Gastrocnemius medialis (tissue), 4 donors: ENCODE results near the gene SKI. TPM values are rescaled to one million over a fixed set of nuclear protein-coding genes. Genes with fewer than 3 reads are reported as not detected.
A peak's percentile ranks its signal among the peaks of the same experiment; 100 is the strongest.

Source experiments
- ATAC-seq, 2 donors: fragments of 150-250 bp; one replicate each; pipeline ENCODE4 v1.9.1; 2016
- DNase-seq, 2 donors: peaks; one replicate each; pipeline ENCODE4 v3.0.0-alpha.2; 2019
- H3K27ac ChIP-seq, 4 donors: fragments of 200-600 bp; sonication (generic); 1 replicate in 1 of 4; 2 replicates in 3 of 4; pipeline ENCODE4 v1.5.1; 2016 to 2018; ENCODE audit warnings: mild to moderate bottlenecking in 2 of 4, moderate library complexity in 1 of 4
- H3K27me3 ChIP-seq, 3 donors: fragments of 200-600 bp; sonication (generic) in 2 of 3; 1 replicate in 1 of 3; 2 replicates in 2 of 3; pipeline versions ENCODE4 v1.5.1 to v1.6.0; 2016 to 2019; ENCODE audit warnings: mild to moderate bottlenecking in 1 of 3, moderate library complexity in 1 of 3
- H3K36me3 ChIP-seq, 2 donors: fragments of 200-600 bp; sonication (generic) in 1 of 2; one replicate each; pipeline ENCODE4 v1.5.1; 2017 to 2018
- H3K4me1 ChIP-seq, 2 donors: fragments of 200-600 bp; sonication (generic) in 1 of 2; one replicate each; pipeline ENCODE4 v1.5.1; 2016 to 2017; ENCODE audit warnings: mild to moderate bottlenecking in 2 of 2
- H3K4me3 ChIP-seq, 4 donors: fragments of 200-600 bp; sonication (generic) in 3 of 4; 1 replicate in 1 of 4; 2 replicates in 3 of 4; pipeline ENCODE4 v1.5.1; 2016 to 2019; ENCODE audit warnings: mild to moderate bottlenecking in 2 of 4
- H3K9me3 ChIP-seq, 3 donors: fragments of 200-600 bp; sonication (generic) in 2 of 3; 1 replicate in 1 of 3; 2 replicates in 2 of 3; pipeline ENCODE4 v1.5.1; 2016 to 2019
- CTCF ChIP-seq, 5 experiments: fragments of 450-650 bp in 3 of 5; fragments of 200-600 bp in 2 of 5; sonication (generic) in 2 of 5; IDR thresholded peaks in 4 of 5; conservative IDR thresholded peaks in 1 of 5; 1 replicate in 4 of 5; 2 replicates in 1 of 5; pipeline ENCODE4 v1.5.1; 2016 to 2019; ENCODE audit warnings: antibody characterized with exemption in 5 of 5, mild to moderate bottlenecking in 3 of 5, moderate library complexity in 3 of 5
- POLR2A ChIP-seq, 2 donors: fragments of 450-650 bp; IDR thresholded peaks; one replicate each; pipeline ENCODE4 v1.6.1; 2017; ENCODE audit warnings: antibody characterized with exemption in 2 of 2, mild to moderate bottlenecking in 2 of 2, moderate library complexity in 2 of 2
- in situ Hi-C, 4 donors: fragments of 200-750 bp; cut with MboI; loops; one replicate each; pipeline versions ENCODE4 v1.15.0 to v1.8.0; 2017; ENCODE audit warnings: low sequenced_read_pairs in 4 of 4
- intact Hi-C: fragments of 100-400 bp; cut with DNase I; formaldehyde crosslinking; loops from one replicate; pipeline ENCODE4 v1.15.1; 2023; ENCODE audit warnings: low total_unique reads
- total RNA-seq, 4 donors: library from RNA; depleted of rRNA; stranded (reverse); fragments of >200 nt; gene quantifications; one replicate each; pipeline versions ENCODE4 v1.1.0 to v1.2.3, GENCODE V29; 2016

The SKI gene
- total RNA-seq, 4 donors from 2014 or later, result 7.8 to 32.2 (median 22.4) TPM

GRCh38 chr1:2267051-2267830, 39.1 kb downstream of the SKI start:
- in situ Hi-C loops (no loop called here), intact Hi-C loops (no loop called here)
- H3K4me1 ChIP-seq, result peaks cover 40 to 45% of the 10 kb centered on the region in 2 donors
- DNase-seq, result no peak
- H3K9me3 ChIP-seq, result no peaks in the 10 kb centered on the region
- no peak overlapping the region for H3K4me3 ChIP-seq
- H3K36me3 ChIP-seq, result no peaks in the 10 kb centered on the region
- H3K27me3 ChIP-seq, result no peaks in the 10 kb centered on the region
- ATAC-seq, result no peak
- H3K27ac ChIP-seq, result no peak overlapping the region
- no peak for TF ChIP-seq POLR2A (IDR thresholded peaks at IDR 0.05)

- Histone ChIP-seq H3K4me1 (peaks cover 42 to 52% of the 10 kb centered on the region in 2 donors), H3K9me3 (no peaks in the 10 kb centered on the region), H3K27me3 (no peaks in the 10 kb centered on the region), H3K36me3 (no peaks in the 10 kb centered on the region), H3K27ac (no peak overlapping the region), H3K4me3 (no peak overlapping the region)
- TF ChIP-seq CTCF (IDR thresholded peaks at IDR 0.05 in 4 of 5, conservative IDR thresholded peaks at IDR 0.05 in 1 of 5), result no peak
- no peak for TF ChIP-seq POLR2A (IDR thresholded peaks at IDR 0.05)
- no peak for DNase-seq
- in situ Hi-C loops (no loop called here), intact Hi-C loops (no loop called here)
- no peak for ATAC-seq
These were observed 39.7 kb downstream of the SKI start for GRCh38 chr1:2267862-2268261.

- peaks cover 45 to 58% of the 10 kb centered on the region in 2 donors for H3K4me1 ChIP-seq
- H3K27ac ChIP-seq, result no peak overlapping the region
- intact Hi-C loops, result no loop called here
These were observed 40.4 kb downstream of the SKI start for GRCh38 chr1:2268285-2269056.

GRCh38 chr1:2269193-2269921, 41.2 kb downstream of the SKI start:
- in situ Hi-C loops, result no loop called here
- Histone ChIP-seq H3K4me1 (peaks cover 53 to 65% of the 10 kb centered on the region in 2 donors), H3K27ac (no peak overlapping the region), H3K36me3 (no peaks in the 10 kb centered on the region), H3K9me3 (no peaks in the 10 kb centered on the region), H3K27me3 (no peaks in the 10 kb centered on the region), H3K4me3 (no peak overlapping the region)
- intact Hi-C loops, result no loop called here
- TF ChIP-seq CTCF (IDR thresholded peaks at IDR 0.05 in 4 of 5, conservative IDR thresholded peaks at IDR 0.05 in 1 of 5) (no peak), POLR2A (IDR thresholded peaks at IDR 0.05) (no peak)
- ATAC-seq (no peak), DNase-seq (no peak)

More at GRCh38 chr1:2268285-2269056, 40.4 kb downstream of the SKI start:
- Histone ChIP-seq H3K27me3 (no peaks in the 10 kb centered on the region), H3K36me3 (no peaks in the 10 kb centered on the region), H3K9me3 (no peaks in the 10 kb centered on the region), H3K4me3 (no peak overlapping the region)
- DNase-seq, result no peak
- no peak for ATAC-seq
- in situ Hi-C loops, result no loop called here
- TF ChIP-seq CTCF (IDR thresholded peaks at IDR 0.05 in 4 of 5, conservative IDR thresholded peaks at IDR 0.05 in 1 of 5) (no peak), POLR2A (IDR thresholded peaks at IDR 0.05) (no peak)

- DNase-seq (no peak), ATAC-seq (no peak)
- H3K27me3 ChIP-seq, result no peaks in the 10 kb centered on the region
- no peaks in the 10 kb centered on the region for H3K36me3 ChIP-seq
- in situ Hi-C loops (no loop called here), intact Hi-C loops (no loop called here)
- no peaks in the 10 kb centered on the region for H3K9me3 ChIP-seq
- peak overlapping the region in 2 of 4 donors; percentile 40 to 50 for H3K27ac ChIP-seq
- no peak overlapping the region for H3K4me3 ChIP-seq
- peaks cover 58 to 70% of the 10 kb centered on the region in 2 donors for H3K4me1 ChIP-seq
- TF ChIP-seq POLR2A (IDR thresholded peaks at IDR 0.05), result no peak
- TF ChIP-seq CTCF (IDR thresholded peaks at IDR 0.05 in 4 of 5, conservative IDR thresholded peaks at IDR 0.05 in 1 of 5), result no peak
These were observed 41.8 kb downstream of the SKI start for GRCh38 chr1:2269922-2270259.
